AG04450 (cell line): ENCODE results near the gene USP14. TPM values are rescaled to one million over a fixed set of nuclear protein-coding genes. Genes with fewer than 3 reads are reported as not detected.
A peak's percentile ranks its signal among the peaks of the same experiment; 100 is the strongest.

Source experiments
- CTCF ChIA-PET: fragments of 300-600, 350-600 bp; formaldehyde crosslinking; extraction: SDS; loops from one replicate; lab custom pipeline; 2022; ENCODE audit warnings: antibody characterized with exemption, inconsistent platforms; lab: Charles Lee
- POLR2A ChIA-PET: fragments of 350-600 bp; formaldehyde crosslinking; extraction: SDS; loops from one replicate; lab custom pipeline; 2021; ENCODE audit warnings: antibody characterized with exemption, inconsistent platforms; lab: Yijun Ruan, JAX
- DNase-seq: peaks from one replicate; pipeline ENCODE4 v3.0.0-alpha.2; 2011; ENCODE audit warnings: low read depth, low spot score
- H3K27ac ChIP-seq: one replicate; pipeline ENCODE4 v1.5.1; 2012; ENCODE audit warnings: low read depth, low read length, control low read depth
- H3K27me3 ChIP-seq: one replicate; pipeline ENCODE4 v1.6.0; 2012; ENCODE audit warnings: low read length; ENCODE audit not compliant: control insufficient read depth, insufficient read depth
- H3K4me3 ChIP-seq: 2 replicates; pipeline ENCODE4 v1.5.1; 2011; ENCODE audit warnings: mild to moderate bottlenecking, low read depth, low read length, control low read depth
- H3K9me3 ChIP-seq: 2 replicates; pipeline ENCODE4 v1.5.1; 2012; ENCODE audit warnings: low read length; ENCODE audit not compliant: control insufficient read depth, insufficient read depth
- polyA plus RNA-seq: library from polyadenylated mRNA; depleted of rRNA; stranded (reverse); fragments of >200 nt; gene quantifications from 2 replicates; pipeline ENCODE4 v1.2.3, GENCODE V29; 2011
- TF ChIP-seq, protein P1 (sequence below): IDR thresholded peaks from 2 replicates; pipeline ENCODE4 v1.5.1; 2011; ENCODE audit warnings: low read depth, low read length, control low read depth, inconsistent platforms

USP14 gene
- polyA plus RNA-seq, 1 experiment, result 39.7 TPM

DNA sequence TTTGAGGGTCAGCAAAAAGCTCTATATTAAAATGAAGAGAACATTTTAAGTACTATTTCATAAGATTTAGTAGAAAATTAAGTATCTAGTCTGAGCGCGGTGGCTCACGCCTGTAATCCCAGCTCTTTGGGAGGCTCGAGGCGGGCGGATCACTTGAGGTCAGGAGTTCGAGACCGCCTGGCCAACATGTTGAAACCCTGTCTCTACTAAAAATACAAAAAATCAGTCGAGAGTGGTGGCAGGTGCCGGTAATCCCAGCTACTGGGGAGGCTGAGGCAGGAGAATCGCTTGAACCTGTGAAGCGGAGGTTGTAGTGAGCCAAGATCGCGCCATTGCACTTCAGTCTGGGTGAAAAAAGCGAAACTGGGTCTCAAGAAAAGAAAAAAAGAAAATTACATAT, 1.6 kb downstream of the USP14 start:
- Histone ChIP-seq H3K4me3 (peak overlapping the region; percentile 92), H3K27ac (no peak overlapping the region), H3K9me3 (no peaks in the 10 kb centered on the region), H3K27me3 (no peaks in the 10 kb centered on the region)
- TF ChIP-seq, protein P1, sequence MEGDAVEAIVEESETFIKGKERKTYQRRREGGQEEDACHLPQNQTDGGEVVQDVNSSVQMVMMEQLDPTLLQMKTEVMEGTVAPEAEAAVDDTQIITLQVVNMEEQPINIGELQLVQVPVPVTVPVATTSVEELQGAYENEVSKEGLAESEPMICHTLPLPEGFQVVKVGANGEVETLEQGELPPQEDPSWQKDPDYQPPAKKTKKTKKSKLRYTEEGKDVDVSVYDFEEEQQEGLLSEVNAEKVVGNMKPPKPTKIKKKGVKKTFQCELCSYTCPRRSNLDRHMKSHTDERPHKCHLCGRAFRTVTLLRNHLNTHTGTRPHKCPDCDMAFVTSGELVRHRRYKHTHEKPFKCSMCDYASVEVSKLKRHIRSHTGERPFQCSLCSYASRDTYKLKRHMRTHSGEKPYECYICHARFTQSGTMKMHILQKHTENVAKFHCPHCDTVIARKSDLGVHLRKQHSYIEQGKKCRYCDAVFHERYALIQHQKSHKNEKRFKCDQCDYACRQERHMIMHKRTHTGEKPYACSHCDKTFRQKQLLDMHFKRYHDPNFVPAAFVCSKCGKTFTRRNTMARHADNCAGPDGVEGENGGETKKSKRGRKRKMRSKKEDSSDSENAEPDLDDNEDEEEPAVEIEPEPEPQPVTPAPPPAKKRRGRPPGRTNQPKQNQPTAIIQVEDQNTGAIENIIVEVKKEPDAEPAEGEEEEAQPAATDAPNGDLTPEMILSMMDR, result no peak
- POLR2A ChIA-PET, result no interaction called here
- CTCF ChIA-PET, result interaction anchor here (0.7 kb wide), 1 partner anchor 66 kb away, joined by 3 read pairs; no protein-coding TSS in a partner anchor
- no peak for DNase-seq

DNA sequence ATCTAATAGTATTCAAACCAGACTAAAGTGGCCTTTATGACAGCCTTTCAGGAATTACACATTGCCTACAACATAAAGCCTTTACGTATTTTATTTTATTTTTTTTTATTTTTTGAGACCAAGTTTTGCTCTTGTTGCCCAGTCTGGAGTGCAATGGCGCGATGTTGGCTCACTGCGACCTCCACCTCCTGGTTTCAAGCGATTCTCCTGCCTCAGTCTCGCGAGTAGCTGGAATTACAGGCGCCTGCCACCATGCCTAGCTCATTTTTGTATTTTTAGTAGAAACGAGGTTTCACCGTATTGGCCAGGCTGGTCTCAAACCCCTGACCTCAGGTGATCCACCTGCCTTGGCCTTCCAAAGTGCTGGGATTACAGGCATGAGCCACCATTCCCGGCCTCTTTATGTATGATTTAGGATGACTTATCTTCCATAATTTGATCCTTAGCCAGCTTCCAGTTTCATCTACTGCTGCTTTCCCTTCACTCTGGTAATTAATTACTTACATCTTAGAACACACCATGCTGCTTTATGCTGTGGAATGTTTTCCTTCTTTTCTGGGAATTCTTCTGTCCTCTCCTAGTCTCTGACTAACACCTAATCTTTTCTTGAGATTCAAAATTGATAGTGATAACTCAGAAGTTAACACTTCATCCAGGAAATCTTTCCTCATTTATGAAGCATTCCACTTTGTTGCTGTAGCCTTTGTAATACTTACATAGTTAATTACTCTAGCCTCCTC, 2.6 kb downstream of the USP14 start:
- POLR2A ChIA-PET, result no interaction called here
- CTCF ChIA-PET, result no interaction called here
- H3K27me3 ChIP-seq, result no peaks in the 10 kb centered on the region
- H3K27ac ChIP-seq, result no peak overlapping the region
- TF ChIP-seq, protein P1, result no peak
- H3K9me3 ChIP-seq, result no peaks in the 10 kb centered on the region
- DNase-seq, result no peak
- no peak overlapping the region for H3K4me3 ChIP-seq

DNA sequence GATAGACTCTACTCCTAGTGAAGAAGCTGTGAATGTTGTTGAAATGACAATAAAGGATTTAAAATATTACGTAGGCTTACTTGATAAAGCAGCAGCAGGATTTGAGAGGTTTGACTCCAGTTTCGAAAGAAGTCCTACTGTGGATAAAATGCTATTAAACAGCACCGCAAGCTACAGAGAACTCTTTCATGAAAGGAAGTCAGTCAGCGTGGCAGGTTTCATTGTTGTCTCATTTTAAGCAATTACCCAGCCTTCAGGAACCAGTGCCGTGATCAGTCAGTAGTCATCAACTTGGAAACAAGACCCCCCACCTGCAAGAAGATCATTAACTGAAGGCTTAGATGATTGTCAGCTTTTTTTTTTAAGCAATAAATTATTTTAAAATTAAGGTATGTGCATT, 14.0 kb downstream of the USP14 start:
- H3K27ac ChIP-seq, result no peak overlapping the region
- H3K9me3 ChIP-seq, result no peaks in the 10 kb centered on the region
- no peaks in the 10 kb centered on the region for H3K27me3 ChIP-seq
- ChIA-PET CTCF (no interaction called here), POLR2A (interaction anchor here (0.6 kb wide), 1 partner anchor 17 kb away, joined by 4 read pairs; no protein-coding TSS in a partner anchor)
- TF ChIP-seq, protein P1, result no peak
- H3K4me3 ChIP-seq, result no peak overlapping the region
- no peak for DNase-seq

DNA sequence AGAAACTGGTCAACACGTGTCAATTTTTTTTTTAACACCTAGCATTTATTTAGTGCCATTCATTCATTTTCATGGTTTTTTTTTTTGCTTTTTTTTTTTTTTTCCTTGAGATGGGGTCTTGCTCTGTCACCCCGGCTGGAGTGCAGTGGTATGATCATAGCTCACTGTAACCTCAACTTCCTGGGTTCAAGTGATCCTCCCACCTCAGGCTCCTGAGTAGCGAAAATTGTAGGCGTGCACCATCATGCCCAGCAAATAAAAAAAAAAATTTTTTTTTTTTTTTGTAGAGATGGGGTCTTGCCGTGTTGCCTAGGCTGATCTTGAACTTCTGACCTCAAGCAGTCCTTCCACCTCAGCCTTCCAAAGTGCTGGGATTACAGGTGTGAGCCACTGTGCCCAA, 21.1 kb downstream of the USP14 start:
- H3K9me3 ChIP-seq, result no peaks in the 10 kb centered on the region
- H3K4me3 ChIP-seq, result no peak overlapping the region
- TF ChIP-seq, protein P1, result no peak
- ChIA-PET CTCF (no interaction called here), POLR2A (interaction anchor here (0.7 kb wide), 1 partner anchor 249 kb away, joined by 3 read pairs; no protein-coding TSS in a partner anchor)
- DNase-seq, result no peak
- H3K27me3 ChIP-seq, result no peaks in the 10 kb centered on the region
- H3K27ac ChIP-seq, result no peak overlapping the region

DNA sequence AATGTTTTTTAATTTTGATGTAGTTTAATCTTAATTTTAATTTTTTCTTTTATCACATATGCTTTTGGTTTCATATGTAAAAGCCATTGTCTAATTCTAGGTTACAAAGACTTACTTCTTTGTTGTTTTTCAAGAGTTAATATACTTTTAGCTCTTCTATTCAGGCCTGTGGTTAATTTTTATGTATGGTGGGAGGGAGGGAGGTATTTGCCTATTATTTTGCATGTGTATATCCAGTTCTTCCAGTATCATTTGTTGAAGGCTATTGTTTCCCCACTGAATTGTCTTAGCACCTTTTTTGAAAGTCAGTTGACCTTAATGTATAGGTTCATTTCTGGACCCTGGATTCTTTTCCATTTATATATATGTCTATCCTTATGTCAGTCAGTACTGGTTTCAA, 23.4 kb downstream of the USP14 start:
- Histone ChIP-seq H3K4me3 (no peak overlapping the region), H3K27ac (no peak overlapping the region), H3K9me3 (no peaks in the 10 kb centered on the region), H3K27me3 (no peaks in the 10 kb centered on the region)
- ChIA-PET CTCF (no interaction called here), POLR2A (no interaction called here)
- TF ChIP-seq, protein P1, result no peak
- no peak for DNase-seq
